Loucy (cell line): Measurements from ENCODE around the gene CXCR1.

Experiments used
- H2AFZ ChIP-seq: fragments of 200-600 bp; sonication (generic); 2 replicates; pipeline ENCODE4 v1.6.0; 2016; ENCODE audit warnings: antibody characterized with exemption, mild to moderate bottlenecking, low read length, moderate library complexity
- H3F3A ChIP-seq: fragments of 200-600 bp; 2 replicates; pipeline ENCODE4 v1.6.0; 2016; ENCODE audit warnings: antibody characterized with exemption, low read depth, mild to moderate bottlenecking
- H3K27me3 ChIP-seq: fragments of 200-600 bp; sonication (generic); 2 replicates; pipeline ENCODE4 v1.6.1; 2014; ENCODE audit warnings: low read length, mild to moderate bottlenecking; ENCODE audit not compliant: insufficient read depth, poor library complexity, severe bottlenecking
- H3K36me3 ChIP-seq: fragments of 200-600 bp; sonication (generic); 2 replicates; pipeline ENCODE4 v1.6.1; 2016; ENCODE audit warnings: low read length; ENCODE audit not compliant: insufficient read depth
- H3K4me1 ChIP-seq: fragments of 200-600 bp; sonication (generic); 2 replicates; pipeline ENCODE4 v1.5.1; 2014; ENCODE audit warnings: low read length, mild to moderate bottlenecking; ENCODE audit not compliant: insufficient read depth, poor library complexity, severe bottlenecking
- H3K4me2 ChIP-seq: fragments of 200-600 bp; sonication (generic); 2 replicates; pipeline ENCODE4 v1.6.0; 2014; ENCODE audit warnings: antibody characterized with exemption, low read length, low read depth, mild to moderate bottlenecking; ENCODE audit not compliant: poor library complexity, severe bottlenecking
- H3K4me3 ChIP-seq: fragments of 200-600 bp; sonication (generic); 2 replicates; pipeline ENCODE4 v1.5.1; 2014; ENCODE audit warnings: low read length, mild to moderate bottlenecking, mixed read lengths; ENCODE audit not compliant: poor library complexity, severe bottlenecking
- H3K79me2 ChIP-seq: fragments of 200-600 bp; sonication (generic); 2 replicates; pipeline ENCODE4 v1.6.1; 2014; ENCODE audit warnings: low read length; ENCODE audit not compliant: insufficient read depth
- H3K9ac ChIP-seq: fragments of 200-600 bp; sonication (generic); 2 replicates; pipeline ENCODE4 v1.6.0; 2014; ENCODE audit warnings: mild to moderate bottlenecking, low read depth, low read length, moderate library complexity; ENCODE audit not compliant: poor library complexity, severe bottlenecking
- H3K9me2 ChIP-seq: fragments of 200-600 bp; sonication (generic); replicated peaks from 2 replicates; pipeline ENCODE4 v1.6.1; 2016; ENCODE audit warnings: low read depth, low read length, mixed read lengths
- H3K9me3 ChIP-seq: fragments of 200-600 bp; sonication (generic); 2 replicates; pipeline ENCODE4 v1.6.1; 2014; ENCODE audit warnings: mild to moderate bottlenecking, antibody characterized with exemption, low read length, low read depth; ENCODE audit not compliant: insufficient read depth
- H4K20me1 ChIP-seq: fragments of 200-600 bp; sonication (generic); 2 replicates; pipeline ENCODE4 v1.6.0; 2014; ENCODE audit warnings: antibody characterized with exemption, low read length, mild to moderate bottlenecking; ENCODE audit not compliant: insufficient read depth, poor library complexity, severe bottlenecking
- EZH2phosphoT487 ChIP-seq: fragments of 200-600 bp; IDR thresholded peaks from 2 replicates; pipeline ENCODE4 v1.6.1; 2018; ENCODE audit warnings: antibody characterized with exemption, mild to moderate bottlenecking, moderate library complexity, borderline replicate concordance
- TF ChIP-seq, protein P1 (sequence below): fragments of 200-600 bp; sonication (generic); conservative IDR thresholded peaks from 2 replicates; pipeline ENCODE4 v1.5.1; 2014; ENCODE audit warnings: mild to moderate bottlenecking, antibody characterized with exemption, low read length

CXCR1 gene

DNA sequence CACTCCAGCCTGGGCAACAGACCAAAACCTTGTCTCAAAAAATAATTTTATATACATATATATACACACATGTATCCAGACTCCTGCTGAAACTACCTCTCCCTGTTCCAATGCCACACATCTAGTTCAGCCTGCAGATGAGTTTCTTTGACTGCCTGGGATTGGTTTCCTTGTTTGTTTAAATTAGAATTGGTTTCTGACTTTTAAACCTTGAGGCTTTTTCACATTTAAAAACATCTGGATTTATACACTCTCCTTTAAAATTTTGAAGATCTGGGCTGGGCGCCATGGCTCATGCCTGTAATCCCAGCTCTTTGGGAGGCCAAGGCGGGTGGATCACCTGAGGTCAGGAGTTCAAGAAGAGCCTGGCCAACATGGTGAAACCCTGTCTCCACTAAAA is 21.8 kb upstream of the CXCR1 start:
- H3F3A ChIP-seq: no peaks in the 10 kb centered on the region
- TF ChIP-seq, protein P1, sequence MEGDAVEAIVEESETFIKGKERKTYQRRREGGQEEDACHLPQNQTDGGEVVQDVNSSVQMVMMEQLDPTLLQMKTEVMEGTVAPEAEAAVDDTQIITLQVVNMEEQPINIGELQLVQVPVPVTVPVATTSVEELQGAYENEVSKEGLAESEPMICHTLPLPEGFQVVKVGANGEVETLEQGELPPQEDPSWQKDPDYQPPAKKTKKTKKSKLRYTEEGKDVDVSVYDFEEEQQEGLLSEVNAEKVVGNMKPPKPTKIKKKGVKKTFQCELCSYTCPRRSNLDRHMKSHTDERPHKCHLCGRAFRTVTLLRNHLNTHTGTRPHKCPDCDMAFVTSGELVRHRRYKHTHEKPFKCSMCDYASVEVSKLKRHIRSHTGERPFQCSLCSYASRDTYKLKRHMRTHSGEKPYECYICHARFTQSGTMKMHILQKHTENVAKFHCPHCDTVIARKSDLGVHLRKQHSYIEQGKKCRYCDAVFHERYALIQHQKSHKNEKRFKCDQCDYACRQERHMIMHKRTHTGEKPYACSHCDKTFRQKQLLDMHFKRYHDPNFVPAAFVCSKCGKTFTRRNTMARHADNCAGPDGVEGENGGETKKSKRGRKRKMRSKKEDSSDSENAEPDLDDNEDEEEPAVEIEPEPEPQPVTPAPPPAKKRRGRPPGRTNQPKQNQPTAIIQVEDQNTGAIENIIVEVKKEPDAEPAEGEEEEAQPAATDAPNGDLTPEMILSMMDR: no peak
- TF ChIP-seq EZH2phosphoT487: no peak
- no peak overlapping the region for H3K4me3 ChIP-seq
- H3K4me1 ChIP-seq: peaks cover 5% of the 10 kb centered on the region
- no peak overlapping the region for H3K9ac ChIP-seq
- no peak overlapping the region for H3K4me2 ChIP-seq
- H2AFZ ChIP-seq: no peak overlapping the region
- no peaks in the 10 kb centered on the region for H3K27me3 ChIP-seq
- H3K9me3 ChIP-seq: no peaks in the 10 kb centered on the region
- no peaks in the 10 kb centered on the region for H3K36me3 ChIP-seq
- H4K20me1 ChIP-seq: no peaks in the 10 kb centered on the region
- H3K9me2 ChIP-seq: no peaks in the 10 kb centered on the region
- H3K79me2 ChIP-seq: no peaks in the 10 kb centered on the region

DNA sequence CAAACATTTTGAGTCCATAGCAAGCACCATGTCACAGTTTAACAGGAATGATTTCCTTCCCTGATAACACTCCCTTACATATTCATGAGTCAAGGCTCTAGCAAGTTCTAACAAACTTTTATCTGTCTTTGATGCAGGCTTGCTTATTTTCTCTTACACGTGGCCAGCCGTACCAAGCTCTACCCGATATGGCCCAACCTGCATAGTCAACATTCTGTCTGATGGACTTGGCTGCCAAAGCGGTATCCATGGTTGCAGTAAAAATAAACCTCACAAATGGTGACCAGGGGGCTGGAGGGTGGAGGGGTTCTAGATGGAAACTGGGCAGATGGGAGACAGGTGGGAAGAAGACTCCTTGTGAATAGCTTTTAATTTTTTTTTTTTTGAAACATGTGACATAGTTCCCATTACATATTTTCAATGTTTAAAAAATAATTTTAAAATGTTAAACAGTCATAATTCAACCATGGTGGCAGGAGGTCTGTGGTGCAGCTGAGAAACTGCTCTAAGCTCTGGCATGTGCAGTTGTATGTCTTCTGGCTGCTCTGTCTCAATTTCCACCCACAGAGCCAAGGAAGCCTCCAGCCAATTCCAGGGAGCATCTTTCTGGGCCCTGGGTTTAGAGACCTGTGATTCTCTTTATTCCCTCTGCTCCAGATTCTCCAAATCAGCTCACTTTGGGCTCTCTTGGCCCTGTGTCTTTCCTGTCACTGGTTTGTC is 20.7 kb upstream of the CXCR1 start:
- Histone ChIP-seq H3K36me3 (no peaks in the 10 kb centered on the region), H2AFZ (peak overlapping the region; percentile 93), H3K9me3 (no peaks in the 10 kb centered on the region), H4K20me1 (no peaks in the 10 kb centered on the region), H3K4me3 (no peak overlapping the region), H3F3A (no peaks in the 10 kb centered on the region), H3K79me2 (no peaks in the 10 kb centered on the region), H3K9ac (no peak overlapping the region), H3K4me2 (no peak overlapping the region), H3K4me1 (peaks cover 5% of the 10 kb centered on the region), H3K9me2 (no peaks in the 10 kb centered on the region), H3K27me3 (no peaks in the 10 kb centered on the region)
- TF ChIP-seq EZH2phosphoT487: no peak
- TF ChIP-seq, protein P1: no peak

DNA sequence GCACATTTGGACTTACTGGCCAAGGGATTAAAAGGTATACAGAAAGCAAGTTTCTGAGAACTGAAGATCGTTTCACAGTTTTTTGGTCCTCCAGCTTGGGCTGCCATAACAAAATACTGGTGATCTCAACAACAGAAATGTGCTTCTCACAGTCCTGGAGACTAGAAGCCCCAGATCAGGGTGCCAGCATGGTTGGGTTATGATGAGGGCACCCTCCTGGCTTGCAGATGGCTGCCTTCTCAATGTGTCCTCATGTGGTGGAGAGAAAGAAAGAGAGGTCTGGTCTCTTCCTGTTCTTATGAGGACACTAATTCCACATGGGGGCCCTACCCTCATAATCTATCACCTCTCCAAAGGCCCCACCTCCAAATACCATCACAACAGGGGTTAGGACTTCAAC is 20.1 kb upstream of the CXCR1 start:
- H3K27me3 ChIP-seq: no peaks in the 10 kb centered on the region
- H3K9me3 ChIP-seq: no peaks in the 10 kb centered on the region
- no peaks in the 10 kb centered on the region for H4K20me1 ChIP-seq
- no peak overlapping the region for H3K4me3 ChIP-seq
- TF ChIP-seq, protein P1: no peak
- TF ChIP-seq EZH2phosphoT487: no peak
- H3K4me1 ChIP-seq: peaks cover 5% of the 10 kb centered on the region
- no peaks in the 10 kb centered on the region for H3K9me2 ChIP-seq
- H3K79me2 ChIP-seq: no peaks in the 10 kb centered on the region
- H3K36me3 ChIP-seq: no peaks in the 10 kb centered on the region
- peak overlapping the region; percentile 41 for H3K9ac ChIP-seq
- H3F3A ChIP-seq: no peaks in the 10 kb centered on the region
- peak overlapping the region; percentile 93 for H2AFZ ChIP-seq
- H3K4me2 ChIP-seq: peak overlapping the region; percentile 52
